ENCODE data around the gene FGF8.
A peak's percentile ranks its signal among the peaks of the same experiment; 100 is the strongest.

FGF8 gene

DNA sequence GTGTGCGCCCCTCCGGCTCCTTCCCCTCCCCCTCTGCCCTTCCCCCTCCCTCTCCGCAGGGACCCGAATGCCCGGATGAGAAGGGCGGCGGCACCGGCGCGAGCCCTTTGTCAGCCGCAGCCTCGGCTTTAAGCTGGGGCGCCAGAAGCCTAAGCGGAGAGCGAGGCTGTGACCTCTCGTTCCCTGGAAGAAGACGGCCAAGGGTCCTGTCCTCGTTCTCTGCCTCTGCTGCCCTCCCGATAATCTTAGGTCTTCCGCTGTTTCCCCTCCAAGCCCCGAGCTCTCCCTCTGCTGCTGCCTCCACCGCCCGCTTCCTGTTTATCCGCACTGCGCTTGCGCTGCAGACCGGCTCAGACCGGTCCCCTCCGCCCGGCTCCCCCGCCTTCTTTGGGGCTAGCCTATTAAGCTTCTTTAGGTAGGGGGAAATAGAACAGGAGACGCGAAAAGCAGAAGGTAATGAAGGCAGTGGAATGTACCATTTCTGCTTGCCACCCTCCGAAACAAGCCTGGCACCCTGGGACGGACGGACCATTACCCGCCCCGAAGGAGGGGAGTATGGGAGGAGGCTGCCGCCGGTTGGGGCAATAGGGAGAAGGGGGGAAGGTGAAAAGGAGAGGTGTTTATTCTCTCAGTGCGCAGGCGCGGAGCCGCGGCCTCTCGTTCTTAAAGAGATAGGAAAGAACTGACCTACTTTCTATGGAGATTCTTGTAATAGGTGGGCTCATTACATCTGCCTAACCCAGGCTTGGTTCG, 42.4 kb upstream of the FGF8 start, which contains the start of gene OGA:
Gene OGA, minus strand, starts transcription at position 326 of the 753 bp plus-strand sequence. CDS start 422 bp downstream, outside the sequence.
- Histone ChIP-seq H3K9me2 (ENCODE audit: low read depth, low read length) (no peaks in the 10 kb centered on the region), H3K79me2 (ENCODE audit: insufficient read depth, low read length) (peaks cover 36% of the 10 kb centered on the region), H3K4me1 (ENCODE audit: insufficient read depth, low read length, severe bottlenecking) (peaks cover 30% of the 10 kb centered on the region), H3K4me3 (ENCODE audit: low read depth, low read length, poor library complexity, severe bottlenecking) (peak within 1 kb of the TSS; percentile 97), H3K27me3 (ENCODE audit: insufficient read depth, low read length) (no peaks in the 10 kb centered on the region), H2AFZ (ENCODE audit: low read length) (no peak within 1 kb of the TSS), H3K36me3 (ENCODE audit: insufficient read depth, low read length) (no peaks in the 10 kb centered on the region; the same call in 1 of the 2 replicates), H3K9me3 (ENCODE audit: low read length) (no peaks in the 10 kb centered on the region), H3F3A (ENCODE audit: insufficient read depth, low read length) (no peaks in the 10 kb centered on the region), H3K27ac (ENCODE audit: low read depth, low read length, poor library complexity, severe bottlenecking) (peak within 1 kb of the TSS; percentile 74), H3K9ac (ENCODE audit: low read length) (peak within 1 kb of the TSS; percentile 94), H4K20me1 (ENCODE audit: insufficient read depth, low read length) (no peaks in the 10 kb centered on the region), H3K4me2 (ENCODE audit: low read length) (peak within 1 kb of the TSS; percentile 98)
- no peak for TF ChIP-seq CTCF (IDR thresholded peaks at IDR 0.05; ENCODE audit: low read length)
- TF ChIP-seq EZH2 (IDR thresholded peaks at IDR 0.05; ENCODE audit: borderline replicate concordance, low read length): no peak

- H3K4me2 ChIP-seq (ENCODE audit: low read length): peak overlapping the region; percentile 98
- H3K4me1 ChIP-seq (ENCODE audit: insufficient read depth, low read length, severe bottlenecking): peaks cover 30% of the 10 kb centered on the region
- H3K36me3 ChIP-seq (ENCODE audit: insufficient read depth, low read length): no peaks in the 10 kb centered on the region; the same call in 1 of the 2 replicates
- H4K20me1 ChIP-seq (ENCODE audit: insufficient read depth, low read length): no peaks in the 10 kb centered on the region
- H3K79me2 ChIP-seq (ENCODE audit: insufficient read depth, low read length): peaks cover 39% of the 10 kb centered on the region
- H3K27me3 ChIP-seq (ENCODE audit: insufficient read depth, low read length): no peaks in the 10 kb centered on the region
- H3K4me3 ChIP-seq (ENCODE audit: low read depth, low read length, poor library complexity, severe bottlenecking): peak overlapping the region; percentile 97
- H3K9ac ChIP-seq (ENCODE audit: low read length): peak overlapping the region; percentile 94
- no peaks in the 10 kb centered on the region for H3K9me2 ChIP-seq (ENCODE audit: low read depth, low read length)
- H3K9me3 ChIP-seq (ENCODE audit: low read length): no peaks in the 10 kb centered on the region
- H2AFZ ChIP-seq (ENCODE audit: low read length): no peak overlapping the region
- H3F3A ChIP-seq (ENCODE audit: insufficient read depth, low read length): no peaks in the 10 kb centered on the region
- no peak for TF ChIP-seq EZH2 (IDR thresholded peaks at IDR 0.05; ENCODE audit: borderline replicate concordance, low read length)
- no peak for TF ChIP-seq CTCF (IDR thresholded peaks at IDR 0.05; ENCODE audit: low read length)
- peak overlapping the region; percentile 74 for H3K27ac ChIP-seq (ENCODE audit: low read depth, low read length, poor library complexity, severe bottlenecking)
Observed at GRCh38 chr10:101817337-101818118, 41.6 kb upstream of the FGF8 start.

DNA sequence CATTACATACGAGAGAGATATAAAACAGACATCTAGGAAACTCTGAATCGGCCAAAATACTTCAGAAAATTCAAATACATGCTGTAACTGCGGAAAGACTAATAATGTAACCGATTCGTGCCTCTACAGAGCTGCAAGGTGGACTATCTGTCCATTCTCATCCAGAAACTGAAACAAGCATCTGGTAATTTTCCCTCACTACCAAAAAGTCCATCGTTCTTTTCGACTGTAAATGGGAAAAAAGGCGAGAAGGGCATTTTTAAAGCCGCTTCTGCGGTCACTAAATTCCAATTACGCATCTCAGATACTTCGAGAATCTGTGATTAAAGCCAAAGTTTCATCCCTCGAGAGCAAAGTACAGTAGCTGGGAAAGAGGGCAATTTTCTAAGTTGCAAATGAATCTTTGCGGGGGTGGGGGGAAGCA, 41.0 kb upstream of the FGF8 start:
- H2AFZ ChIP-seq (ENCODE audit: low read length): no peak overlapping the region
- H3K79me2 ChIP-seq (ENCODE audit: insufficient read depth, low read length): peaks cover 39% of the 10 kb centered on the region
- no peaks in the 10 kb centered on the region for H3K9me2 ChIP-seq (ENCODE audit: low read depth, low read length)
- H3K9ac ChIP-seq (ENCODE audit: low read length): peak overlapping the region; percentile 94
- TF ChIP-seq CTCF (IDR thresholded peaks at IDR 0.05; ENCODE audit: low read length): no peak
- no peak for TF ChIP-seq EZH2 (IDR thresholded peaks at IDR 0.05; ENCODE audit: borderline replicate concordance, low read length)
- no peaks in the 10 kb centered on the region for H4K20me1 ChIP-seq (ENCODE audit: insufficient read depth, low read length)
- H3K9me3 ChIP-seq (ENCODE audit: low read length): no peaks in the 10 kb centered on the region
- no peaks in the 10 kb centered on the region for H3F3A ChIP-seq (ENCODE audit: insufficient read depth, low read length)
- peaks cover 5% of the 10 kb centered on the region; the same call in 1 of the 2 replicates for H3K36me3 ChIP-seq (ENCODE audit: insufficient read depth, low read length)
- H3K4me1 ChIP-seq (ENCODE audit: insufficient read depth, low read length, severe bottlenecking): peaks cover 30% of the 10 kb centered on the region
- H3K27me3 ChIP-seq (ENCODE audit: insufficient read depth, low read length): no peaks in the 10 kb centered on the region
- H3K4me3 ChIP-seq (ENCODE audit: low read depth, low read length, poor library complexity, severe bottlenecking): peak overlapping the region; percentile 97
- peak overlapping the region; percentile 98 for H3K4me2 ChIP-seq (ENCODE audit: low read length)
- peak overlapping the region; percentile 74 for H3K27ac ChIP-seq (ENCODE audit: low read depth, low read length, poor library complexity, severe bottlenecking)
